Caco-2 (cell line): Measurements from ENCODE around the gene MGA. TPM values are rescaled to one million over a fixed set of nuclear protein-coding genes. Genes with fewer than 3 reads are reported as not detected.
A peak's percentile ranks its signal among the peaks of the same experiment; 100 is the strongest.

Experiments
- BruUV-seq: library from RNA; stranded (reverse); fragments of 400-500 nt; replicated peaks from 2 replicates; lab custom pipeline; 2021; lab: Mats Ljungman, UMichigan
- CTCF ChIA-PET: fragments of 300-600 bp; sonication (Branson Sonifier 250); formaldehyde crosslinking; loops from one replicate; lab custom pipeline; 2022; ENCODE audit warnings: antibody characterized with exemption; lab: Charles Lee
- POLR2A ChIA-PET: fragments of 300-600 bp; sonication (Branson Sonifier 250); formaldehyde crosslinking; loops from one replicate; lab custom pipeline; 2022; ENCODE audit warnings: antibody characterized with exemption; lab: Charles Lee
- DNase-seq, 2 experiments: peaks; one replicate each; pipeline versions ENCODE4 v3.0.0 to v3.0.0-alpha.2; 2020 to 2022
- H3K27me3 ChIP-seq: replicated peaks from 2 replicates; pipeline ENCODE4 v1.6.0; 2011; ENCODE audit warnings: low read length; ENCODE audit not compliant: control insufficient read depth, insufficient read depth
- H3K36me3 ChIP-seq: 2 replicates; pipeline ENCODE4 v1.5.1; 2011; ENCODE audit warnings: low read length; ENCODE audit not compliant: control insufficient read depth, insufficient read depth
- H3K4me1 ChIP-seq: fragments of 250-450 bp; sonication (Bioruptor Pico); 2 replicates; pipeline ENCODE4 v1.5.1; 2020; ENCODE audit warnings: mild to moderate bottlenecking
- H3K4me3 ChIP-seq: 2 replicates; pipeline ENCODE4 v1.5.1; 2011; ENCODE audit warnings: low read depth, mild to moderate bottlenecking, control low read depth, low read length
- H3K9me3 ChIP-seq: fragments of 250-450 bp; sonication (Bioruptor Pico); 2 replicates; pipeline ENCODE4 v1.5.1; 2020; ENCODE audit warnings: mild to moderate bottlenecking, moderate library complexity
- H3K27ac Mint-ChIP-seq: one replicate; pipeline ENCODE4 v1.8.0; 2022; ENCODE audit warnings: mixed read lengths; ENCODE audit not compliant: unreplicated experiment
- H3K27me3 Mint-ChIP-seq: one replicate; pipeline ENCODE4 v1.8.0; 2022; ENCODE audit warnings: mixed read lengths; ENCODE audit not compliant: insufficient read depth, unreplicated experiment
- H3K36me3 Mint-ChIP-seq: one replicate; pipeline ENCODE4 v1.8.0; 2022; ENCODE audit warnings: mild to moderate bottlenecking, mixed read lengths; ENCODE audit not compliant: insufficient read depth, unreplicated experiment
- H3K4me1 Mint-ChIP-seq: one replicate; pipeline ENCODE4 v1.8.0; 2022; ENCODE audit warnings: low read depth, mixed read lengths; ENCODE audit not compliant: unreplicated experiment
- H3K4me3 Mint-ChIP-seq: one replicate; pipeline ENCODE4 v1.8.0; 2022; ENCODE audit warnings: mild to moderate bottlenecking, moderate library complexity, mixed read lengths; ENCODE audit not compliant: unreplicated experiment
- H3K9me3 Mint-ChIP-seq: one replicate; pipeline ENCODE4 v1.8.0; 2022; ENCODE audit warnings: mixed read lengths; ENCODE audit not compliant: unreplicated experiment
- CTCF ChIP-seq, 2 experiments: fragments of 200-600 bp in 1 of 2; IDR thresholded peaks; 1 replicate in 1 of 2; 2 replicates in 1 of 2; pipeline versions ENCODE4 v1.5.1 to v1.8.0; 2011 to 2022; ENCODE audit warnings: antibody characterized with exemption in 1 of 2, control low read depth in 1 of 2, inconsistent platforms in 1 of 2, low read depth in 1 of 2, low read length in 1 of 2, mild to moderate bottlenecking in 1 of 2, moderate library complexity in 1 of 2; ENCODE audit not compliant: insufficient read depth in 1 of 2, severe bottlenecking in 1 of 2, unreplicated experiment in 1 of 2
- intact Hi-C: fragments of 100-400 bp; cut with micrococcal nuclease; formaldehyde crosslinking; loops from one replicate; pipeline ENCODE4 v1.10.0; 2022; ENCODE audit not compliant: unreplicated experiment
- total RNA-seq: library from RNA; stranded (reverse); gene quantifications from 2 replicates; pipeline ENCODE4 v1.2.3, GENCODE V29; 2022

MGA gene
- total RNA-seq, 1 experiment from 2014 or later: 59.6 TPM

- H3K4me1 ChIP-seq: 0 out of 2 replicates have a peak, but pooled peaks cover 5% of the 10 kb centered on the region
- H3K27me3 ChIP-seq: no peaks in the 10 kb centered on the region
- Mint-ChIP-seq H3K4me1 (peaks cover 16% of the 10 kb centered on the region), H3K9me3 (no peaks in the 10 kb centered on the region), H3K4me3 (no peak overlapping the region), H3K36me3 (peaks cover 28% of the 10 kb centered on the region), H3K27me3 (no peaks in the 10 kb centered on the region), H3K27ac (no peak overlapping the region)
- H3K4me3 ChIP-seq: no peak overlapping the region
- H3K9me3 ChIP-seq: no peaks in the 10 kb centered on the region
- BruUV-seq: no TSS peak
- DNase-seq: no peak
- H3K36me3 ChIP-seq: no peaks in the 10 kb centered on the region
- intact Hi-C loops: no loop called here
- TF ChIP-seq CTCF (IDR thresholded peaks at IDR 0.05; ENCODE audit: insufficient read depth in 1 of 2, low read depth in 1 of 2, low read length in 1 of 2, severe bottlenecking in 1 of 2, unreplicated experiment in 1 of 2): no peak
- POLR2A ChIA-PET: no interaction called here
- CTCF ChIA-PET: no interaction called here
Observed at GRCh38 chr15:41690636-41691035, 30.4 kb downstream of the MGA start.

- H3K9me3 Mint-ChIP-seq: no peaks in the 10 kb centered on the region
- CTCF ChIA-PET: no interaction called here
- no peaks in the 10 kb centered on the region for H3K27me3 Mint-ChIP-seq
- no TSS peak for BruUV-seq
- no peaks in the 10 kb centered on the region for H3K27me3 ChIP-seq
- H3K4me1 Mint-ChIP-seq: peaks cover 16% of the 10 kb centered on the region
- H3K4me1 ChIP-seq: 0 out of 2 replicates have a peak, but pooled peaks cover 10% of the 10 kb centered on the region
- H3K4me3 Mint-ChIP-seq: no peak overlapping the region
- POLR2A ChIA-PET: no interaction called here
- TF ChIP-seq CTCF (IDR thresholded peaks at IDR 0.05; ENCODE audit: insufficient read depth in 1 of 2, low read depth in 1 of 2, low read length in 1 of 2, severe bottlenecking in 1 of 2, unreplicated experiment in 1 of 2): no peak
- no peak overlapping the region for H3K27ac Mint-ChIP-seq
- no peak overlapping the region for H3K4me3 ChIP-seq
- intact Hi-C loops: no loop called here
- H3K36me3 ChIP-seq: no peaks in the 10 kb centered on the region
- no peak for DNase-seq
- H3K36me3 Mint-ChIP-seq: peaks cover 29% of the 10 kb centered on the region
- no peaks in the 10 kb centered on the region for H3K9me3 ChIP-seq
Observed at GRCh38 chr15:41691471-41691870, 31.3 kb downstream of the MGA start.

- Histone ChIP-seq H3K9me3 (no peaks in the 10 kb centered on the region), H3K4me3 (no peak overlapping the region), H3K27me3 (no peaks in the 10 kb centered on the region), H3K4me1 (0 out of 2 replicates have a peak, but pooled peaks cover 10% of the 10 kb centered on the region), H3K36me3 (no peaks in the 10 kb centered on the region)
- H3K27me3 Mint-ChIP-seq: no peaks in the 10 kb centered on the region
- no peaks in the 10 kb centered on the region for H3K9me3 Mint-ChIP-seq
- CTCF ChIA-PET: no interaction called here
- peaks cover 16% of the 10 kb centered on the region for H3K4me1 Mint-ChIP-seq
- H3K36me3 Mint-ChIP-seq: peaks cover 34% of the 10 kb centered on the region
- no TSS peak for BruUV-seq
- H3K27ac Mint-ChIP-seq: peak overlapping the region; percentile 12
- H3K4me3 Mint-ChIP-seq: no peak overlapping the region
- no peak for TF ChIP-seq CTCF (IDR thresholded peaks at IDR 0.05; ENCODE audit: insufficient read depth in 1 of 2, low read depth in 1 of 2, low read length in 1 of 2, severe bottlenecking in 1 of 2, unreplicated experiment in 1 of 2)
- DNase-seq: no peak
- POLR2A ChIA-PET: interaction anchor here (0.6 kb wide), 1 partner anchor 283 kb away, joined by 4 read pairs; no protein-coding TSS in a partner anchor
- intact Hi-C loops: no loop called here
Observed at GRCh38 chr15:41692049-41692448, 31.8 kb downstream of the MGA start.
